Tibial nerve (tissue), 4 donors: ENCODE results near the gene WFDC10B.

Experiments
- EP300 ChIP-seq, 2 donors: sonication (generic); formaldehyde crosslinking; IDR thresholded peaks; one replicate each; pipeline ENCODE4 v1.6.1; 2017; ENCODE audit warnings: antibody characterized with exemption in 2 of 2, mild to moderate bottlenecking in 1 of 2
- POLR2A ChIP-seq, 2 donors: fragments of 450-650 bp; IDR thresholded peaks; one replicate each; pipeline ENCODE4 v1.6.1; 2017; ENCODE audit warnings: antibody characterized with exemption in 2 of 2, mild to moderate bottlenecking in 2 of 2, moderate library complexity in 2 of 2
- TF ChIP-seq, protein P1 (sequence below), 5 experiments: fragments of 200-600 bp in 3 of 5; fragments of 450-650 bp in 2 of 5; sonication (generic) in 3 of 5; IDR thresholded peaks; one replicate each; pipeline ENCODE4 v1.5.1; 2016 to 2019; ENCODE audit warnings: antibody characterized with exemption in 5 of 5, mild to moderate bottlenecking in 3 of 5, moderate library complexity in 2 of 5

DNA sequence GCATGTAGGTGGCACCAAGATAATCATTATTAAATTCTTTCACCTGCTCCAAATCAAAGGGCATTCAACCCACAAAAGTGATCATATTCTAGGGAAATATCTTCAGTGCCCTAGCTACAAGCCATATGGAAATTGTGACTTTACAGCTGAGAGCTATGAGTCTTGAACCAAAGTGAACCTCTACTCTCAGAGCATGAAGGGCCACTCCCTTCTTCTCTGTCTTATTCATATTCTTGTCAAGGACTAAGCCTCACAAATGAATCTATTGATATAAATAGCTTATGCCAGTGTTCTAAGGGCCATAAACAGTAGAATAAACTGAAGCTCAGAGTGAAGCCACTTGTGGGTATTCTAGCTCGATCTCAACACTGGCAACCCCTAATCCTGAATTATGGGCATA is 46.9 kb upstream of the WFDC10B start:
- TF ChIP-seq EP300 (IDR thresholded peaks at IDR 0.05) (no peak), POLR2A (IDR thresholded peaks at IDR 0.05) (no peak)
- TF ChIP-seq, protein P1, sequence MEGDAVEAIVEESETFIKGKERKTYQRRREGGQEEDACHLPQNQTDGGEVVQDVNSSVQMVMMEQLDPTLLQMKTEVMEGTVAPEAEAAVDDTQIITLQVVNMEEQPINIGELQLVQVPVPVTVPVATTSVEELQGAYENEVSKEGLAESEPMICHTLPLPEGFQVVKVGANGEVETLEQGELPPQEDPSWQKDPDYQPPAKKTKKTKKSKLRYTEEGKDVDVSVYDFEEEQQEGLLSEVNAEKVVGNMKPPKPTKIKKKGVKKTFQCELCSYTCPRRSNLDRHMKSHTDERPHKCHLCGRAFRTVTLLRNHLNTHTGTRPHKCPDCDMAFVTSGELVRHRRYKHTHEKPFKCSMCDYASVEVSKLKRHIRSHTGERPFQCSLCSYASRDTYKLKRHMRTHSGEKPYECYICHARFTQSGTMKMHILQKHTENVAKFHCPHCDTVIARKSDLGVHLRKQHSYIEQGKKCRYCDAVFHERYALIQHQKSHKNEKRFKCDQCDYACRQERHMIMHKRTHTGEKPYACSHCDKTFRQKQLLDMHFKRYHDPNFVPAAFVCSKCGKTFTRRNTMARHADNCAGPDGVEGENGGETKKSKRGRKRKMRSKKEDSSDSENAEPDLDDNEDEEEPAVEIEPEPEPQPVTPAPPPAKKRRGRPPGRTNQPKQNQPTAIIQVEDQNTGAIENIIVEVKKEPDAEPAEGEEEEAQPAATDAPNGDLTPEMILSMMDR (IDR thresholded peaks at IDR 0.05): no peak
